Neural cell (in vitro differentiated cells): ENCODE data around the gene MS4A15. TPM values are rescaled to one million over a fixed set of nuclear protein-coding genes. Genes with fewer than 3 reads are reported as not detected.

ENCODE experiments used
- H2AFZ ChIP-seq: fragments of 200-600, 300-800 bp; sonication (generic), shearing (Covaris generic); 2 replicates; pipeline ENCODE4 v1.6.0; 2014; ENCODE audit warnings: low read depth, mild to moderate bottlenecking, antibody characterized with exemption, low read length, moderate library complexity
- H3F3A ChIP-seq: fragments of 200-600 bp; shearing (Covaris generic); 2 replicates; pipeline ENCODE4 v1.6.1; 2016; ENCODE audit warnings: mild to moderate bottlenecking, moderate library complexity, mixed read lengths, antibody characterized with exemption, low read length; ENCODE audit not compliant: insufficient read depth, poor library complexity, severe bottlenecking
- H3K27ac ChIP-seq: fragments of 200-600, 300-800 bp; sonication (generic), shearing (Covaris generic); 2 replicates; pipeline ENCODE4 v1.5.1; 2014; ENCODE audit warnings: mild to moderate bottlenecking, low read length, moderate library complexity
- H3K27me3 ChIP-seq: fragments of 300-800, 200-600 bp; sonication (generic), shearing (Covaris generic); 2 replicates; pipeline ENCODE4 v1.6.0; 2014; ENCODE audit warnings: mild to moderate bottlenecking, low read depth, low read length, moderate library complexity; ENCODE audit not compliant: insufficient read depth
- H3K36me3 ChIP-seq: fragments of 300-800, 200-600 bp; sonication (generic), shearing (Covaris generic); 2 replicates; pipeline ENCODE4 v1.5.1; 2014; ENCODE audit warnings: mild to moderate bottlenecking, antibody characterized with exemption, low read length, moderate library complexity; ENCODE audit not compliant: insufficient read depth
- H3K4me2 ChIP-seq: fragments of 300-800, 200-600 bp; sonication (generic), shearing (Covaris generic); 2 replicates; pipeline ENCODE4 v1.6.0; 2014; ENCODE audit warnings: mild to moderate bottlenecking, low read length
- H3K4me3 ChIP-seq: fragments of 300-800, 200-600 bp; sonication (generic), shearing (Covaris generic); 2 replicates; pipeline ENCODE4 v1.5.1; 2014; ENCODE audit warnings: mild to moderate bottlenecking, low read length, moderate library complexity
- H3K79me2 ChIP-seq: fragments of 200-600 bp; shearing (Covaris generic); replicated peaks from 2 replicates; pipeline ENCODE4 v1.6.0; 2014; ENCODE audit warnings: mild to moderate bottlenecking, low read length, moderate library complexity; ENCODE audit not compliant: insufficient read depth
- H3K9ac ChIP-seq: fragments of 300-800, 200-600 bp; sonication (generic), shearing (Covaris generic); 2 replicates; pipeline ENCODE4 v1.6.1; 2016; ENCODE audit warnings: mild to moderate bottlenecking, low read length, mixed read lengths
- H3K9me2 ChIP-seq: fragments of 200-600 bp; shearing (Covaris generic); 2 replicates; pipeline ENCODE4 v1.6.1; 2016; ENCODE audit warnings: mild to moderate bottlenecking, low read length, mixed read lengths; ENCODE audit not compliant: insufficient read depth
- H3K9me3 ChIP-seq: fragments of 200-600, 300-800 bp; sonication (generic), shearing (Covaris generic); 2 replicates; pipeline ENCODE4 v1.6.1; 2016; ENCODE audit warnings: mild to moderate bottlenecking, mixed run types, low read length, moderate library complexity, mixed read lengths
- H4K20me1 ChIP-seq: fragments of 200-600 bp; shearing (Covaris generic); 2 replicates; pipeline ENCODE4 v1.6.1; 2016; ENCODE audit warnings: mild to moderate bottlenecking, mixed run types; ENCODE audit not compliant: insufficient read depth
- CTCF ChIP-seq: fragments of 450-650 bp; IDR thresholded peaks from 2 replicates; pipeline ENCODE4 v1.5.1; 2014; ENCODE audit warnings: antibody characterized with exemption, mild to moderate bottlenecking, moderate library complexity; ENCODE audit not compliant: poor library complexity, severe bottlenecking
- EP300 ChIP-seq: fragments of 450-650 bp; conservative IDR thresholded peaks from 2 replicates; pipeline ENCODE4 v1.6.1; 2014; ENCODE audit warnings: antibody characterized with exemption, mild to moderate bottlenecking, moderate library complexity; ENCODE audit not compliant: poor library complexity, severe bottlenecking
- EZH2 ChIP-seq: fragments of 200-600, 300-800 bp; shearing (Covaris generic), sonication (generic); IDR thresholded peaks from 2 replicates; pipeline ENCODE4 v1.6.1; 2014; ENCODE audit warnings: antibody characterized with exemption, low read length, borderline replicate concordance, mild to moderate bottlenecking; ENCODE audit not compliant: insufficient read depth, poor library complexity, severe bottlenecking
- MXI1 ChIP-seq: fragments of 450-650 bp; conservative IDR thresholded peaks from 2 replicates; pipeline ENCODE4 v1.6.1; 2014; ENCODE audit warnings: antibody characterized with exemption, mild to moderate bottlenecking; ENCODE audit not compliant: poor library complexity, severe bottlenecking
- POLR2AphosphoS5 ChIP-seq: IDR thresholded peaks from 2 replicates; pipeline ENCODE4 v1.6.1; 2012
- RAD21 ChIP-seq: fragments of 450-650 bp; conservative IDR thresholded peaks from 2 replicates; pipeline ENCODE4 v1.6.1; 2014; ENCODE audit warnings: antibody characterized with exemption, mild to moderate bottlenecking, moderate library complexity
- REST ChIP-seq: IDR thresholded peaks from 2 replicates; pipeline ENCODE4 v1.6.1; 2012; ENCODE audit warnings: borderline replicate concordance
- SMC3 ChIP-seq: fragments of 450-650 bp; conservative IDR thresholded peaks from 2 replicates; pipeline ENCODE4 v1.6.1; 2014; ENCODE audit warnings: antibody characterized with exemption, mild to moderate bottlenecking, moderate library complexity; ENCODE audit not compliant: poor library complexity
- TAF1 ChIP-seq: IDR thresholded peaks from 2 replicates; pipeline ENCODE4 v1.6.1; 2012; ENCODE audit warnings: low read depth
- polyA plus RNA-seq: library from polyadenylated mRNA; depleted of rRNA; stranded (reverse); fragments of >200 nt; gene quantifications from 2 replicates; pipeline ENCODE4 v1.2.3, GENCODE V29; 2014

Gene MS4A15
- polyA plus RNA-seq, 1 donor from 2014 or later, result not detected

GRCh38 chr11:60790726-60791125 is 34.1 kb downstream of the MS4A15 start:
- Histone ChIP-seq H2AFZ (no peak overlapping the region), H3K79me2 (no peaks in the 10 kb centered on the region), H3K36me3 (no peaks in the 10 kb centered on the region), H3F3A (no peaks in the 10 kb centered on the region), H3K27ac (no peak overlapping the region), H3K27me3 (no peaks in the 10 kb centered on the region), H3K9ac (no peak overlapping the region), H3K4me2 (no peak overlapping the region), H3K4me3 (no peak overlapping the region), H4K20me1 (no peaks in the 10 kb centered on the region), H3K9me2 (no peaks in the 10 kb centered on the region), H3K9me3 (no peaks in the 10 kb centered on the region)
- TF ChIP-seq SMC3 (no peak), CTCF (no peak), POLR2AphosphoS5 (no peak)

GRCh38 chr11:60791153-60791933 is 34.7 kb downstream of the MS4A15 start:
- Histone ChIP-seq H3K27me3 (no peaks in the 10 kb centered on the region), H3F3A (no peaks in the 10 kb centered on the region), H3K4me2 (no peak overlapping the region), H2AFZ (no peak overlapping the region), H3K9ac (no peak overlapping the region), H3K4me3 (no peak overlapping the region), H3K36me3 (no peaks in the 10 kb centered on the region), H4K20me1 (no peaks in the 10 kb centered on the region), H3K9me3 (no peaks in the 10 kb centered on the region), H3K79me2 (no peaks in the 10 kb centered on the region), H3K27ac (no peak overlapping the region), H3K9me2 (no peaks in the 10 kb centered on the region)
- TF ChIP-seq EZH2 (no peak), CTCF (no peak), MXI1 (no peak), EP300 (no peak), TAF1 (no peak), REST (no peak), POLR2AphosphoS5 (no peak), RAD21 (no peak), SMC3 (no peak)
